Measurements from ENCODE around the gene PRL.

GRCh38 chr6:22330941-22331340 is 34.1 kb upstream of the PRL start:
- TF ChIP-seq CTCF (IDR thresholded peaks at IDR 0.05) (no peak), POLR2A (IDR thresholded peaks at IDR 0.05) (no peak)

All from heart left ventricle (tissue), 13 donors.